ENCODE results near the gene ARMC7.

GRCh38 chr17:75097865-75098264 is 11.9 kb upstream of the ARMC7 start:
- TF ChIP-seq RCOR1 (IDR thresholded peaks at IDR 0.05; ENCODE audit: insufficient replicate concordance, low read length) (no peak), POLR2A (IDR thresholded peaks at IDR 0.05; ENCODE audit: low read depth, low read length) (no peak), RAD21 (IDR thresholded peaks at IDR 0.05; ENCODE audit: low read length) (no peak), RFX5 (IDR thresholded peaks at IDR 0.05; ENCODE audit: low read depth, low read length) (no peak)
- TF ChIP-seq, protein P1, sequence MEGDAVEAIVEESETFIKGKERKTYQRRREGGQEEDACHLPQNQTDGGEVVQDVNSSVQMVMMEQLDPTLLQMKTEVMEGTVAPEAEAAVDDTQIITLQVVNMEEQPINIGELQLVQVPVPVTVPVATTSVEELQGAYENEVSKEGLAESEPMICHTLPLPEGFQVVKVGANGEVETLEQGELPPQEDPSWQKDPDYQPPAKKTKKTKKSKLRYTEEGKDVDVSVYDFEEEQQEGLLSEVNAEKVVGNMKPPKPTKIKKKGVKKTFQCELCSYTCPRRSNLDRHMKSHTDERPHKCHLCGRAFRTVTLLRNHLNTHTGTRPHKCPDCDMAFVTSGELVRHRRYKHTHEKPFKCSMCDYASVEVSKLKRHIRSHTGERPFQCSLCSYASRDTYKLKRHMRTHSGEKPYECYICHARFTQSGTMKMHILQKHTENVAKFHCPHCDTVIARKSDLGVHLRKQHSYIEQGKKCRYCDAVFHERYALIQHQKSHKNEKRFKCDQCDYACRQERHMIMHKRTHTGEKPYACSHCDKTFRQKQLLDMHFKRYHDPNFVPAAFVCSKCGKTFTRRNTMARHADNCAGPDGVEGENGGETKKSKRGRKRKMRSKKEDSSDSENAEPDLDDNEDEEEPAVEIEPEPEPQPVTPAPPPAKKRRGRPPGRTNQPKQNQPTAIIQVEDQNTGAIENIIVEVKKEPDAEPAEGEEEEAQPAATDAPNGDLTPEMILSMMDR (conservative IDR thresholded peaks at IDR 0.05; ENCODE audit: low read depth, low read length) = no peak
